Kidney epithelial cell (primary cell): ENCODE measurements around the gene CELA2A. TPM values are rescaled to one million over a fixed set of nuclear protein-coding genes. Genes with fewer than 3 reads are reported as not detected.
"Not testable (repeated sequence)": the region's sequence is repeated elsewhere in the genome, so short reads cannot be mapped to it uniquely, and the experiment has no call there.

Experiments
- DNase-seq: peaks from one replicate; pipeline ENCODE4 v3.0.0-alpha.2; 2010; ENCODE audit warnings: low read depth
- H3K27me3 ChIP-seq: 2 replicates; pipeline ENCODE4 v1.6.0; 2011; ENCODE audit warnings: low read length; ENCODE audit not compliant: control insufficient read depth, insufficient read depth
- H3K36me3 ChIP-seq: 2 replicates; pipeline ENCODE4 v1.5.1; 2011; ENCODE audit warnings: low read length; ENCODE audit not compliant: control insufficient read depth, insufficient read depth
- H3K4me3 ChIP-seq: 2 replicates; pipeline ENCODE4 v1.5.1; 2011; ENCODE audit warnings: low read depth, mild to moderate bottlenecking, control low read depth, low read length
- total RNA-seq: library from RNA; depleted of rRNA; stranded (reverse); fragments of >200 nt; gene quantifications from 2 replicates; pipeline ENCODE4 v1.2.3, GENCODE V29; 2015
- TF ChIP-seq, protein P1 (sequence below): IDR thresholded peaks from 2 replicates; pipeline ENCODE4 v1.5.1; 2011; ENCODE audit warnings: mild to moderate bottlenecking, moderate library complexity, low read length, control low read depth, inconsistent platforms; ENCODE audit not compliant: insufficient read depth, poor library complexity, severe bottlenecking

CELA2A gene
- total RNA-seq, 1 donor from 2014 or later, result not detected

DNA sequence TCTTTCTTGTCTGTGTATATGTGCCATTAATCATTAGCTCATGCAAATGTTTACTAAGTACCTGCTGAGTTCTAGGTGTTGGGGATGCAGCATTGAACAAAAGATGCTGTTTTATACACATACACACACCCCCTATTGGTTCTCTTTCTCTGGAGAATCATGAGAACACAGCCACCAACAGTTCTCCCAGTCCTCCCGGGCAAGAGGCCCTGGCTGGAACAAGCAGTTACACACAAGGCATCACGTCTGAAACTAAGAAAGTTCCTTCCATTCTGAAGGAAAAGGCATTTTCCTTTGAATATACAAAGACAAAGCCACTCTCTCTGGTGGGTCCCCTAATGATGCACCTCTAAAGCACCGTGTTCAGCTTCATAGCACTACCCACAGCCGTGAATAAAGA lies 56.7 kb downstream of the CELA2A start:
- TF ChIP-seq, protein P1, sequence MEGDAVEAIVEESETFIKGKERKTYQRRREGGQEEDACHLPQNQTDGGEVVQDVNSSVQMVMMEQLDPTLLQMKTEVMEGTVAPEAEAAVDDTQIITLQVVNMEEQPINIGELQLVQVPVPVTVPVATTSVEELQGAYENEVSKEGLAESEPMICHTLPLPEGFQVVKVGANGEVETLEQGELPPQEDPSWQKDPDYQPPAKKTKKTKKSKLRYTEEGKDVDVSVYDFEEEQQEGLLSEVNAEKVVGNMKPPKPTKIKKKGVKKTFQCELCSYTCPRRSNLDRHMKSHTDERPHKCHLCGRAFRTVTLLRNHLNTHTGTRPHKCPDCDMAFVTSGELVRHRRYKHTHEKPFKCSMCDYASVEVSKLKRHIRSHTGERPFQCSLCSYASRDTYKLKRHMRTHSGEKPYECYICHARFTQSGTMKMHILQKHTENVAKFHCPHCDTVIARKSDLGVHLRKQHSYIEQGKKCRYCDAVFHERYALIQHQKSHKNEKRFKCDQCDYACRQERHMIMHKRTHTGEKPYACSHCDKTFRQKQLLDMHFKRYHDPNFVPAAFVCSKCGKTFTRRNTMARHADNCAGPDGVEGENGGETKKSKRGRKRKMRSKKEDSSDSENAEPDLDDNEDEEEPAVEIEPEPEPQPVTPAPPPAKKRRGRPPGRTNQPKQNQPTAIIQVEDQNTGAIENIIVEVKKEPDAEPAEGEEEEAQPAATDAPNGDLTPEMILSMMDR, result no peak
- peaks cover 3% of the 10 kb centered on the region for H3K36me3 ChIP-seq
- H3K27me3 ChIP-seq, result no peaks in the 10 kb centered on the region
- DNase-seq, result no peak
- no peak overlapping the region for H3K4me3 ChIP-seq

DNA sequence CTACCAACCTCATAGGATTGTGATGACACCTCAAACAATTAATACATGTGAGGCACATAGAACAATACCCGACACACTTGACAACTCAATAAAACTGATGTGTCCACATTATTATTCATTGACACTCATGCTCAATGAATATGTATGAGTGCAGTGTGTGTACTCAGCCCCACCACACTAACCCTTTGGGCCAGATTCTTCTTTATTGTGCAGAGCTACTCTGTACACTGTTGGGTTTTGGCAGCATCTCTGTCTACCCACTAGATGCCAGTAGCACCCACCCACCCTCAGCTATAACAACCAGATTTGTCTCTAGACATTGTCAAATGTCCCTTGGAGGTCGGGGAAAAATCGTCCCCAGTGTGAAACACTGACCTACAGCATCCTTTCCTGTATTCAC lies 57.4 kb downstream of the CELA2A start:
- TF ChIP-seq, protein P1, result no peak
- Histone ChIP-seq H3K36me3 (peaks cover 3% of the 10 kb centered on the region), H3K4me3 (no peak overlapping the region), H3K27me3 (no peaks in the 10 kb centered on the region)
- no peak for DNase-seq

GRCh38 chr1:15514557-15514956 lies 58.0 kb downstream of the CELA2A start:
- not testable (repeated sequence) for DNase-seq, H3K27me3 ChIP-seq, H3K4me3 ChIP-seq, H3K36me3 ChIP-seq

DNA sequence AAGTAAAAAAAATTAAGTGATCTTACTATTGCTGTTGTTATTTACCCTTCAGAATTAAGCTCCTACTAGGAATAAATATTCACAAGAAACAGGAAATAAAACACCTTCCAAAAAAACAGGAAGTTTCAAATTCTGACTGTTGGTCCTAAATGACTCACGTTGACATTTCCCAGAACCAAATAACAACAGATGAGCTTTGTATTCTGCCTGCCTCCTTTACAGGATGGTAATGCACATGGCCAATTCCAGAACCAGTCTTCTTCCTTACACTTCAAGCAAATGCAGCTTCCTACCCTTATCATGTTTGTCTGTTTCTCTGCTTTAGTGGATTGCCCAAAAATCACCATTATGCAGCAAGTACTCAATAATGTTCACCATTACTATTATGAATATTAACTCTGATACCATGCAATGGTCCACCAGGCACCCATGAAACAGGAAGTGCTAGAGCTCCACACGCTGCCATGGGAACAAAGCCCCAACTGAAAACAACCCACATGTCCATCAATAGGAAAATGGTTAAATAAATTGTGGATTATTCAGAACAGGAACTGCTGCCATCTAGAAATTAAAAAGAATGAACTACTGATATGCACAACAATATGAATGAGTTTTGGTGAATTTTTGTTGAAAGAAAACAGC lies 58.6 kb downstream of the CELA2A start:
- peaks cover 3% of the 10 kb centered on the region for H3K36me3 ChIP-seq
- no peak overlapping the region for H3K4me3 ChIP-seq
- DNase-seq, result no peak
- H3K27me3 ChIP-seq, result no peaks in the 10 kb centered on the region
- TF ChIP-seq, protein P1, result no peak

DNA sequence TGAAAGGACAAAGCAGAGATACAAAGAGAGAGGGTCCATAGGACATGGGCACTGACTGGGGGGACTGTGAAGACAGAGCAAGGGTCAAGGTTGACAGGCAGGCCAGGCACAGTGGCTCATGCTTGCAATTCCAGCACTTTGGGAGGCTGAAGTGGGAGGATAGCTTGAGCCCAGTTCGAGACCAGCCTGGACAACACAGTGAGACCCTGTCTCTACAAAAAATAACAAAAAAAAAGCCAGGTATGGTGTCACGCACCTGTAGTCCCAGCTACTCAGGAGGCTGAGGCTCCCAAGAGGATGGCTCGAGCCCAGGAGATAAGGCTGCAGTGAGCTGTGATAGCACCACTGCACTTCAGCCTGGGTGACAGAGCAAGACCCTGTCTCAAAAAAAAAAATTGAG lies 63.1 kb downstream of the CELA2A start:
- no peak overlapping the region for H3K4me3 ChIP-seq
- no peaks in the 10 kb centered on the region for H3K36me3 ChIP-seq
- H3K27me3 ChIP-seq, result no peaks in the 10 kb centered on the region
- TF ChIP-seq, protein P1, result no peak
- DNase-seq, result no peak

DNA sequence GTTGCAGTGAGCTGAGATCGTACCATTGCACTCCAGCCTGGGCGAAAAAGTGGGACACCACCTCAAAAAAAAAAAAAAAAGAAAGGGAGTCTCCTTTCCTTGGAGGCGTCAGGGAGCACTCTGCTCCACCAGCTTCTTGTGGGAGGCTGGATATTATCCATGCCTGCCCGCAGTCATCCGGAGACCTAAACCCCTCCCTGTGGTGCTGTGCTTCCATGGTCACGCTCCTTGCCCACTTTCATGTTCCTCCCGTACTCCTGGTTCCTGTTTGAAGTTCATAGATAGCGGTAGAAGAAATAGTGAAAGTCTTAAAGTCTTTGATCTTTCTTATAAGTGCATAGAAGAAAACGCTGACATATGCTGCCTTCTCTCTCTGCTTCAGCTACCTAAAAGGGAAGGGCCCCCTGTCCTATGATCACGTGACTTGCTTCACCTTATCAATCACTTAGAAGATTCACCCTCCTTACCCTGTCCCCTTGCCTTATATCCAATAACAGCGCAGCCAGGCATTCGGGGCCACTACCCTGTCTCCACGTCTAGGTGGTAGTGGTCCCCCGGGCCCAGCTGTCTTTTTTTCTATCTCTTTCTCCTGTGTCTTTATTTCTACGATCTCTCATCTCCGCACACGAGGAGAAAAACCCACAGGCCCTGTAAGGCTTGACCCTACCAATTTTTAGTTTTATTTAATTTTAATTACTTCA lies 64.8 kb downstream of the CELA2A start:
- H3K27me3 ChIP-seq, H3K4me3 ChIP-seq, H3K36me3 ChIP-seq, DNase-seq: not testable (repeated sequence)

Other genes with a start within 250 kb of the CELA2A start
- 0.21 and 0.27 TPM in 2 replicates for gene FHAD1, start 209.5 kb upstream of the CELA2A start, total RNA-seq
- 54.6 and 63.3 TPM in 2 replicates for gene EFHD2, start 46.8 kb upstream of the CELA2A start, total RNA-seq
- not detected in 2 replicates for gene CTRC, start 18.3 kb upstream of the CELA2A start, total RNA-seq
- not detected in 2 replicates for gene CELA2B, start 19.4 kb downstream of the CELA2A start, total RNA-seq
- gene CASP9, start 67.5 kb downstream of the CELA2A start, total RNA-seq, result 14.0 and 22.7 TPM in 2 replicates
- gene DNAJC16, start 70.1 kb downstream of the CELA2A start, total RNA-seq, result 21.7 and 31.7 TPM in 2 replicates
- gene AGMAT, start 128.3 kb downstream of the CELA2A start, total RNA-seq, result 0.75 and 0.96 TPM in 2 replicates
- 16.9 TPM in 2 replicates for gene DDI2, start 160.7 kb downstream of the CELA2A start, total RNA-seq
- 52.1 and 73.3 TPM in 2 replicates for gene PLEKHM2, start 227.6 kb downstream of the CELA2A start, total RNA-seq